K562 (cell line): Measurements from ENCODE around the gene PRPF6. TPM values are rescaled to one million over a fixed set of nuclear protein-coding genes. Genes with fewer than 3 reads are reported as not detected.

ENCODE experiments used
- BHLHE40 ChIP-seq: IDR thresholded peaks from 2 replicates; pipeline ENCODE4 v1.6.1; 2011; ENCODE audit warnings: low read length, improper control_type of control experiment
- CREBBP ChIP-seq: IDR thresholded peaks from one replicate; pipeline ENCODE4 v1.6.1; 2012; ENCODE audit warnings: low read depth, mild to moderate bottlenecking, control low read depth, inconsistent platforms, low read length
- CTCF ChIP-seq, 3 experiments: IDR thresholded peaks in 2 of 3; conservative IDR thresholded peaks in 1 of 3; 2 replicates each; pipeline ENCODE4 v1.5.1; 2011 to 2012; ENCODE audit warnings: low read length in 3 of 3, mild to moderate bottlenecking in 3 of 3, control low read depth in 2 of 3, improper control_type of control experiment in 1 of 3, inconsistent platforms in 1 of 3, low read depth in 1 of 3, mixed read lengths in 1 of 3, moderate library complexity in 1 of 3; ENCODE audit not compliant: insufficient read depth in 2 of 3
- CTCFL ChIP-seq: IDR thresholded peaks from 2 replicates; pipeline ENCODE4 v1.6.1; 2011; ENCODE audit warnings: borderline replicate concordance, low read depth, mild to moderate bottlenecking, moderate library complexity, low read length; ENCODE audit not compliant: insufficient read depth, poor library complexity, severe bottlenecking
- E4F1 ChIP-seq: fragments of 250-450 bp; sonication (Bioruptor Pico); IDR thresholded peaks from 2 replicates; pipeline ENCODE4 v1.5.0; 2021; ENCODE audit warnings: mild to moderate bottlenecking, borderline replicate concordance
- L3MBTL2 ChIP-seq: fragments of 450-650 bp; IDR thresholded peaks from 2 replicates; pipeline ENCODE4 v1.6.1; 2016; ENCODE audit warnings: mild to moderate bottlenecking, moderate library complexity
- POLR2G ChIP-seq: fragments of 200-400 bp; formaldehyde crosslinking; IDR thresholded peaks from 2 replicates; pipeline ENCODE4 v1.6.1; 2017; ENCODE audit warnings: low read depth, mild to moderate bottlenecking, antibody characterized with exemption, low read length, moderate library complexity
- RAD21 ChIP-seq, 2 experiments: fragments of 250-450 bp in 1 of 2; fragments of 450-650 bp in 1 of 2; sonication (Bioruptor Pico) in 1 of 2; formaldehyde crosslinking in 1 of 2; IDR thresholded peaks in 1 of 2; conservative IDR thresholded peaks in 1 of 2; 2 replicates each; pipeline versions ENCODE4 v1.4.0 to v1.8.0; 2020 to 2022; ENCODE audit warnings: mild to moderate bottlenecking in 2 of 2, moderate library complexity in 1 of 2
- TFAP4 ChIP-seq: sonication (generic); formaldehyde crosslinking; IDR thresholded peaks from 2 replicates; pipeline ENCODE4 v1.8.0; 2022; ENCODE audit warnings: missing genetic modification reagents, mild to moderate bottlenecking, moderate library complexity, borderline replicate concordance
- USF1 ChIP-seq: sonication (generic); formaldehyde crosslinking; IDR thresholded peaks from 2 replicates; pipeline ENCODE4 v1.9.0; 2022; ENCODE audit warnings: mild to moderate bottlenecking, missing genetic modification reagents
- polyA plus RNA-seq, 8 experiments: library from polyadenylated mRNA; depleted of rRNA in 4 of 8; stranded (reverse) in 5 of 8; unstranded in 3 of 8; fragments of >200 nt; fragmentation: Nextera tagmentation in 2 of 8; fragmentation: Illumina TruSeq in 1 of 8; extraction: Ambion mirVana in 2 of 8; extraction: Trizol in 1 of 8; gene quantifications; 2 replicates each; pipeline versions ENCODE4 v1.2.1 to v1.2.3, GENCODE V29; 2011 to 2014; ENCODE audit warnings: inconsistent platforms in 1 of 8, missing spikeins in 1 of 8
- total RNA-seq, 7 experiments: library from RNA; depleted of rRNA in 6 of 7; stranded (reverse); fragments of >200 nt in 6 of 7; fragmentation: Illumina TruSeq in 2 of 7; extraction: Trizol in 2 of 7; gene quantifications; 2 replicates each; pipeline versions ENCODE4 v1.2.1 to v1.2.3, GENCODE V29; 2011 to 2021; ENCODE audit warnings: low replicate concordance in 1 of 7

PRPF6 gene
- total and polyA plus RNA-seq, 9 of the 15 experiments (the other 6 are each of a cell fraction or from before 2014, with no cell fraction given): 4.2 to 83.2 (median 59.9) TPM

GRCh38 chr20:64069614-64070243 lies 88.8 kb downstream of the PRPF6 start (continued):
- TF ChIP-seq POLR2G (peak; percentile 32; the same call in 1 of the 2 replicates), USF1 (CRISPR knock-in tag) (peak; percentile 80), CTCFL (peak; percentile 53), L3MBTL2 (peak; percentile 28; the same call in 1 of the 2 replicates), RAD21 (CRISPR knock-in tag; conservative IDR thresholded peaks at IDR 0.05 in 1 of 2, IDR thresholded peaks at IDR 0.05 in 1 of 2) (peak in 1 of 2 experiments; percentile 41; a peak in 2 of 4 replicates), E4F1 (no peak), BHLHE40 (peak; percentile 40; the same call in 1 of the 2 replicates), CREBBP (no peak), TFAP4 (CRISPR knock-in tag) (peak; percentile 68; the same call in 1 of the 2 replicates), CTCF (IDR thresholded peaks at IDR 0.05 in 2 of 3, conservative IDR thresholded peaks at IDR 0.05 in 1 of 3; ENCODE audit: insufficient read depth in 2 of 3, low read depth in 1 of 3, low read length in 3 of 3) (peak; percentile 69 to 81 (median 72); a peak in 5 of 6 replicates)
